Measurements from ENCODE around the gene SLC24A3. TPM values are rescaled to one million over a fixed set of nuclear protein-coding genes. Genes with fewer than 3 reads are reported as not detected.
A peak's percentile ranks its signal among the peaks of the same experiment; 100 is the strongest.

Gene SLC24A3
- total and polyA plus RNA-seq, 12 donors, result 0.21 to 2.6 (median 0.84) TPM

GRCh38 chr20:19699180-19699971 lies 486.9 kb downstream of the SLC24A3 start:
- Histone ChIP-seq H3K9me3 (peaks cover 0 to 12% (median 0%) of the 10 kb centered on the region in 11 donors), H3K4me1 (peaks cover 0 to 19% (median 7%) of the 10 kb centered on the region in 9 donors), H3K36me3 (no peaks in the 10 kb centered on the region), H3K4me3 (no peak overlapping the region), H3K27me3 (no peaks in the 10 kb centered on the region), H3K27ac (no peak overlapping the region)
- WGBS, 2 donors, result 70 to 80% methylated on average over 4 of the region's 4 CpGs
- TF ChIP-seq, protein P1, sequence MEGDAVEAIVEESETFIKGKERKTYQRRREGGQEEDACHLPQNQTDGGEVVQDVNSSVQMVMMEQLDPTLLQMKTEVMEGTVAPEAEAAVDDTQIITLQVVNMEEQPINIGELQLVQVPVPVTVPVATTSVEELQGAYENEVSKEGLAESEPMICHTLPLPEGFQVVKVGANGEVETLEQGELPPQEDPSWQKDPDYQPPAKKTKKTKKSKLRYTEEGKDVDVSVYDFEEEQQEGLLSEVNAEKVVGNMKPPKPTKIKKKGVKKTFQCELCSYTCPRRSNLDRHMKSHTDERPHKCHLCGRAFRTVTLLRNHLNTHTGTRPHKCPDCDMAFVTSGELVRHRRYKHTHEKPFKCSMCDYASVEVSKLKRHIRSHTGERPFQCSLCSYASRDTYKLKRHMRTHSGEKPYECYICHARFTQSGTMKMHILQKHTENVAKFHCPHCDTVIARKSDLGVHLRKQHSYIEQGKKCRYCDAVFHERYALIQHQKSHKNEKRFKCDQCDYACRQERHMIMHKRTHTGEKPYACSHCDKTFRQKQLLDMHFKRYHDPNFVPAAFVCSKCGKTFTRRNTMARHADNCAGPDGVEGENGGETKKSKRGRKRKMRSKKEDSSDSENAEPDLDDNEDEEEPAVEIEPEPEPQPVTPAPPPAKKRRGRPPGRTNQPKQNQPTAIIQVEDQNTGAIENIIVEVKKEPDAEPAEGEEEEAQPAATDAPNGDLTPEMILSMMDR (IDR thresholded peaks at IDR 0.05), result no peak
- ATAC-seq (peak in 2 of 8 donors; percentile 49 to 66), DNase-seq (no peak)
- intact Hi-C loops (cut with DNase I), result loop anchor here in 7 of 10 donors (5.0 to 10.0 kb wide), 10 partner anchors 33 to 355 kb away; partner anchors contain the start of genes CFAP61 (in 1 of the 7) and CRNKL1 (in 1 of the 7)

DNA sequence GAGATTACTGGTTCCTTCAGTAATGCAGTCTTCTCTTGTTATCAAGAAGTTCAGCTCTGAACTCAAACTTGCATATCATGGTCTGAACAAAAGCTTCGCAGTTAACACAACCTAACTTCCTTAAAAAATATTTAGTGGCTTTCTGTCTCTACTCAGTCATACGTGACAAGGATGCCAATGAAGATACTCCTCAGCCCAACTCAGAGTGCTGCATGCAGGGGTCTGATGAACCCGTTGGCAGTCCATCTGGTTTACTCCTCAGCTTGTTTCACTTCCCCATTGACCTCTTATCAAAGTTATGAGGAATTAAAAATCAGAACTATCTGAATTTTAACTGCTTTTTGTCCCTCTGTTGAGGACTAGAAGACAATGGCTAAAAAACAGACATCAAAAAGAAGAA lies 489.0 kb downstream of the SLC24A3 start:
- ATAC-seq, result no peak
- TF ChIP-seq, protein P1 (IDR thresholded peaks at IDR 0.05), result no peak
- DNase-seq, result no peak

GRCh38 chr20:19706463-19706862 lies 494.0 kb downstream of the SLC24A3 start:
- DNase-seq (no peak), ATAC-seq (peak in 4 of 8 donors; percentile 25 to 52 (median 44))
- peaks cover 0 to 7% (median 0%) of the 10 kb centered on the region in 9 donors for H3K4me1 ChIP-seq
- no peaks in the 10 kb centered on the region for H3K36me3 ChIP-seq
- intact Hi-C loops (cut with DNase I), result no loop called here
- H3K9me3 ChIP-seq, result peaks cover 0 to 12% (median 0%) of the 10 kb centered on the region in 11 donors
- 87 to 92% methylated on average over 4 of the region's 4 CpGs for WGBS, 2 donors
- no peak overlapping the region for H3K27ac ChIP-seq
- H3K27me3 ChIP-seq, result no peaks in the 10 kb centered on the region
- TF ChIP-seq, protein P1 (IDR thresholded peaks at IDR 0.05), result no peak
- H3K4me3 ChIP-seq, result no peak overlapping the region

More for the DNA sequence above, 489.0 kb downstream of the SLC24A3 start:
- Histone ChIP-seq H3K27ac (no peak overlapping the region), H3K9me3 (peaks cover 0 to 12% (median 0%) of the 10 kb centered on the region in 11 donors), H3K4me3 (no peak overlapping the region), H3K27me3 (no peaks in the 10 kb centered on the region), H3K4me1 (peaks cover 0 to 6% (median 0%) of the 10 kb centered on the region in 9 donors), H3K36me3 (no peaks in the 10 kb centered on the region)
- intact Hi-C loops (cut with DNase I), result loop anchor here in 1 of 10 donors (5.0 kb wide), 1 partner anchor 36 kb away; no protein-coding TSS in a partner anchor
- WGBS, 2 donors, result 82 to 88% methylated on average over 3 of the region's 3 CpGs

GRCh38 chr20:19709635-19710335 lies 497.3 kb downstream of the SLC24A3 start:
- Histone ChIP-seq H3K4me3 (no peak overlapping the region), H3K27ac (no peak overlapping the region), H3K9me3 (no peaks in the 10 kb centered on the region), H3K36me3 (no peaks in the 10 kb centered on the region), H3K27me3 (no peaks in the 10 kb centered on the region), H3K4me1 (peaks cover 0 to 7% (median 0%) of the 10 kb centered on the region in 9 donors)
- intact Hi-C loops (cut with DNase I), result no loop called here
- no peak for ATAC-seq
- 92 to 97% methylated on average over 1 of the region's 1 CpG for WGBS, 2 donors
- TF ChIP-seq, protein P1 (IDR thresholded peaks at IDR 0.05), result no peak
- no peak for DNase-seq
